CD4-positive, CD25-positive, alpha-beta regulatory T cell (primary cell): Measurements from ENCODE around the gene SNX3. TPM values are rescaled to one million over a fixed set of nuclear protein-coding genes. Genes with fewer than 3 reads are reported as not detected.

Experiments used
- ATAC-seq, 2 donors: fragments of 150-1000 bp; cut with Tn5 transposase; one replicate each; pipeline ENCODE4 v1.10.0; 2021; ENCODE audit warnings: low read depth in 2 of 2, moderate number of reproducible peaks in 2 of 2, moderate library complexity in 1 of 2
- DNase-seq, 3 donors: peaks; one replicate each; pipeline versions ENCODE4 v3.0.0 to v3.0.0-alpha.2; 2012 to 2022; ENCODE audit warnings: mixed read lengths in 1 of 3
- H3K27ac ChIP-seq: one replicate; pipeline ENCODE4 v1.7.0; 2013; ENCODE audit warnings: mild to moderate bottlenecking, low read length; ENCODE audit not compliant: insufficient read depth, poor library complexity, severe bottlenecking
- H3K27me3 ChIP-seq: one replicate; pipeline ENCODE4 v1.7.0; 2013; ENCODE audit warnings: low read length; ENCODE audit not compliant: control insufficient read depth, insufficient read depth
- H3K36me3 ChIP-seq: one replicate; pipeline ENCODE4 v1.7.0; 2013; ENCODE audit warnings: mild to moderate bottlenecking, low read length, moderate library complexity; ENCODE audit not compliant: control insufficient read depth, insufficient read depth
- H3K4me1 ChIP-seq: 2 replicates; pipeline ENCODE4 v1.7.0; 2013; ENCODE audit warnings: mild to moderate bottlenecking, low read length; ENCODE audit not compliant: insufficient read depth, control insufficient read depth, poor library complexity, severe bottlenecking
- H3K4me3 ChIP-seq: one replicate; pipeline ENCODE4 v1.7.0; 2013; ENCODE audit warnings: low read depth, mild to moderate bottlenecking, low read length, moderate library complexity
- H3K9me3 ChIP-seq, 2 experiments: 1 replicate in 1 of 2; 2 replicates in 1 of 2; pipeline ENCODE4 v1.7.0; 2013; ENCODE audit warnings: low read length in 2 of 2, mild to moderate bottlenecking in 1 of 2, moderate library complexity in 1 of 2; ENCODE audit not compliant: control insufficient read depth in 2 of 2
- H3K27ac Mint-ChIP-seq, 3 donors: one replicate each; pipeline ENCODE4 v1.8.0; 2020 to 2022; ENCODE audit warnings: mild to moderate bottlenecking in 3 of 3, mixed read lengths in 3 of 3, moderate library complexity in 2 of 3
- H3K27me3 Mint-ChIP-seq: one replicate; pipeline ENCODE4 v1.8.0; 2022; ENCODE audit warnings: mild to moderate bottlenecking, mixed read lengths
- H3K36me3 Mint-ChIP-seq: one replicate; pipeline ENCODE4 v1.8.0; 2020; ENCODE audit warnings: mixed read lengths
- H3K4me1 Mint-ChIP-seq, 4 donors: one replicate each; pipeline ENCODE4 v1.8.0; 2020 to 2022; ENCODE audit warnings: mixed read lengths in 4 of 4, mild to moderate bottlenecking in 1 of 4
- H3K4me3 Mint-ChIP-seq, 4 donors: one replicate each; pipeline ENCODE4 v1.8.0; 2020 to 2022; ENCODE audit warnings: mild to moderate bottlenecking in 4 of 4, mixed read lengths in 4 of 4, moderate library complexity in 3 of 4
- H3K9me3 Mint-ChIP-seq, 7 donors: one replicate each; pipeline ENCODE4 v1.8.0; 2020 to 2022; ENCODE audit warnings: mixed read lengths in 7 of 7, mild to moderate bottlenecking in 3 of 7, moderate library complexity in 2 of 7
- polyA plus RNA-seq, 4 donors: library from polyadenylated mRNA; unstranded; fragments of 300-500 nt; fragmentation: Illumina TruSeq; gene quantifications; one replicate each; pipeline ENCODE4 v1.2.3, GENCODE V29; 2021
- total RNA-seq: library from RNA; stranded (reverse); gene quantifications from one replicate; pipeline ENCODE4 v1.2.3, GENCODE V29; 2022

Gene SNX3
- total and polyA plus RNA-seq, 5 donors from 2014 or later, result 60.7 to 226 (median 195) TPM

DNA sequence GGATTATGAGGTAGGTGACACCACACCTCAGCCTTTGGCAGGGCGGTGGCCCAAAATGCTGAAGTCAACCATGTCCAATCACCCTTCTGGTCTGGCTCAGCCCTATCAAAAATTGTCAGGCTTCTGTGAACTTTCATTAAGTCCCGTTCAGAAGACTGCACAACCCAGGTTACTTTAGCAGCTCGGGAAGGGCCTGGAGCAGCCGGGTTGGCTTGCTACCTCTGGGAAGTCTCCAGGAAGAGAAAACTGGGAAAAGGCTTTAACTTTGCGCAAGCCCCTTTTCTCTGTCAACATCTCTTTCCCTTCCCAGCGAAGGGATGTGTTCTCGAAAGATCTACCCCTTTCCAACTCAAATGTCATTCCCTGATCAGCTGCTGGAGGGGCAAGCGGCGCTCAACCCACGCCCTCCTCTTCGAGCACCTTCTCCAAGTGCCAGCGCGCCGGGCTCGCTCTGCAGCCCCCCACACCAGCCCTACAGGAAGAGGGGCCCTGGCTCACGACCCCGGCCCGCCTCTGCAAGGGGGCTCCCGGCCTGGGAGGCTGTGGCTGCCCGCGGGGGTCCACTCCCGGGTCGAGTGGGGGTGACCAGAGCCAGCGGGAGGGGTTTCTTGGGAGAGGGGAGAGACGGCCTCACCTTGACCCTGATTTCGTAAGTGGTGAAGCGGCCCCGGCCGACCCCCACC, 573 bp downstream of the SNX3 start:
- H3K4me3 ChIP-seq, result peak overlapping the region; percentile 87
- H3K27me3 Mint-ChIP-seq, result peaks cover under 1% of the 10 kb centered on the region
- no peak for ATAC-seq

DNA sequence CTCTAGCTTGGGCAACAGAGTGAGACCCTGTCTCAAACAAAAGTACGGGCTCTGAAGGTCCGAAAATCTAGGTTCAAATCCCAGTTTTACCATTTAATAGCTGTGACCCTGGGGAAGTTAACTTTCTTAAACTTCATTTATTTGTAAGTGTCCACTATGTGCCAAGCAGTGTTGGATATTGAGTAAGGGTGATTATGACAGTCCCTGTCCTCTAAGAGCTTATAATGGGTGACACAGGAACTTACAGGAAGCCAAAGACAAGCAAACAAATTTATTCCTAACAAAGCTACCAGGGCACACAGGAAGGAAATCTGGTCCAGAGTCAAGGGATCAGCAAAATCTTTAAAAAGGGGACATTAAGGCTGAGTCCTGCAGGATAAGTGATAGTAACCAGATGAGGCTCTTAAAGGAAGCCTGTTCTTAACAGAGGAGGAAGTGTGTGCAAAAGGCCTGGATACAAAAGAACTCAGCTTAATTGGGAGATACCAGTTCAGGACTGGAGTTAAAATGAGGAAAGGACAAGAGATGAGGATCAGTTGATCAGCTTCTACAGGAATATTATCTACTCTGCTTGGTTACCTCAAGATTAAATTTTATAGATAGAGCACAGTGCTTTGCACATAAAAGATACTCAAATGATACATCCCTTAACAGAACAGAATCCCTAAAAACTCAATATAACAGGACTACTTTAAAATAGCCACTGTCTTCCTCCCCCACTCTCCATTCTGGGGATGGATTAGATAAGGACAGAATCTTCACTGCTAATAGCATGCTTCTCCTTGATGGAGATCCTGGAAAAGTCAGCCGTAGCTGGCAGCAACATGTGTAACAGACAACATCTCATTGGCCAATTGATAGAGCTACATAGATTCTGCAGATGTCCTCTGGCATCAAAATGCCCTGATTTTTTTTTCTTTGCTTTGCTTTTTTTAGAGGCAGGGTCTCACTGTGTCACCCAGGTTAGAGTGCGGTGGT, 6.1 kb downstream of the SNX3 start:
- Histone ChIP-seq H3K36me3 (no peaks in the 10 kb centered on the region), H3K27me3 (no peaks in the 10 kb centered on the region), H3K4me1 (peaks cover 40% of the 10 kb centered on the region), H3K4me3 (no peak overlapping the region), H3K27ac (no peak overlapping the region), H3K9me3 (no peaks in the 10 kb centered on the region)
- Mint-ChIP-seq H3K36me3 (peaks cover 23% of the 10 kb centered on the region), H3K4me1 (peaks cover 28 to 82% (median 53%) of the 10 kb centered on the region in 4 donors), H3K4me3 (peak overlapping the region in 1 of 4 donors; percentile 32), H3K27me3 (no peaks in the 10 kb centered on the region), H3K9me3 (no peaks in the 10 kb centered on the region), H3K27ac (peak overlapping the region in 2 of 3 donors; percentile 9 to 33)
- ATAC-seq, result no peak
- DNase-seq, result no peak

More for the DNA sequence above, 573 bp downstream of the SNX3 start:
- Mint-ChIP-seq H3K27ac (peak overlapping the region; percentile 91 to 98 (median 92)), H3K36me3 (peaks cover 3% of the 10 kb centered on the region), H3K9me3 (no peaks in the 10 kb centered on the region), H3K4me1 (peaks cover 15 to 42% (median 28%) of the 10 kb centered on the region in 4 donors), H3K4me3 (peak overlapping the region; percentile 87 to 94 (median 92))
- no peaks in the 10 kb centered on the region for H3K27me3 ChIP-seq
- no peaks in the 10 kb centered on the region for H3K36me3 ChIP-seq
- peak in 2 of 3 donors; percentile 2 to 63 for DNase-seq
- no peaks in the 10 kb centered on the region for H3K9me3 ChIP-seq
- peaks cover 39% of the 10 kb centered on the region for H3K4me1 ChIP-seq
- H3K27ac ChIP-seq, result peak overlapping the region; percentile 94

DNA sequence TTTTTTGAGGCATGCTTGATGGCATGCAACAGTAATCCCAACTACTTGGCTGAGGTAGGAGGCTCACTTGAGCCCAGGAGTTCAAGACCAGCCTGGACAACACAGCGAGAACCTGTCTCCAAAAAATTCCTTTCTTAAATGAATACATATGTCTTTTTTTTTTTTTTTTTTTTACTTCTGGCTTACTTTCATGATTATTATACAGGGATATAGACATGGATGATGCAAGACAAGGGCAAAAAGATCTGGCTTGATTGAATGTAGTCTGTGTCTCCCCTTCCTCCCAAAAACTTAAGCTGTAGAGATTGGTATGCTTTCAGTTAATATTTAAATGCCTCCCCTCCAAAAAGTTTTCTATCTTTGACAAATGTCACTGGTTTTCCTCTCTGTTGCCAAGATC, 7.6 kb downstream of the SNX3 start:
- H3K27ac Mint-ChIP-seq, result no peak overlapping the region
- DNase-seq, result no peak
- no peak for ATAC-seq
- Histone ChIP-seq H3K27ac (no peak overlapping the region), H3K9me3 (no peaks in the 10 kb centered on the region), H3K27me3 (no peaks in the 10 kb centered on the region), H3K4me1 (peaks cover 27% of the 10 kb centered on the region), H3K36me3 (no peaks in the 10 kb centered on the region), H3K4me3 (no peak overlapping the region)
- H3K4me1 Mint-ChIP-seq, result peaks cover 25 to 81% (median 54%) of the 10 kb centered on the region in 4 donors
- no peaks in the 10 kb centered on the region for H3K9me3 Mint-ChIP-seq
- H3K36me3 Mint-ChIP-seq, result peaks cover 24% of the 10 kb centered on the region
- no peaks in the 10 kb centered on the region for H3K27me3 Mint-ChIP-seq
- peak overlapping the region in 2 of 4 donors; percentile 13 to 50 for H3K4me3 Mint-ChIP-seq

DNA sequence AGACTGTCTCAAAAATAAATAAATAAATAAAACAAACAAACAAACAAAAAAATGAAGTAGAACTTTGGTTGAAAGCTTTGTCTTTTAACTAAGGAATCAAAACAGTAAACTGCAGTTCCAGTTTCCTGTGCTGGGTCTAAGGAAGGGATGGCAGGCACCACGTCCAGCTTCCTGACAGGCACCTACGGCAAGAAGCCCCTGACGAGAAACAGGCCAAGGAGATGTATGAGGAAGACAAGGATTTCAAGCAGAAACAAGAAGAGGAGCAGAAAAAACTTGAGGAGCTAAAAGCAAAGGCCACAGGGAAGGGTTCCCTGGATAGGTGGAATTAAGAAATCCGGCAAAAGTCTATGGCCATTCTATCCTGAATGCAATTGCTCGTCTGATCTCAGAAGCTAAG, 8.8 kb downstream of the SNX3 start:
- peaks cover 28% of the 10 kb centered on the region for H3K36me3 Mint-ChIP-seq
- peak overlapping the region in 1 of 3 donors; percentile 43 for H3K27ac Mint-ChIP-seq
- no peak overlapping the region for H3K27ac ChIP-seq
- H3K36me3 ChIP-seq, result no peaks in the 10 kb centered on the region
- ATAC-seq, result no peak
- H3K4me1 Mint-ChIP-seq, result peaks cover 28 to 83% (median 53%) of the 10 kb centered on the region in 4 donors
- DNase-seq, result no peak
- no peak overlapping the region for H3K4me3 ChIP-seq
- H3K27me3 ChIP-seq, result no peaks in the 10 kb centered on the region
- H3K27me3 Mint-ChIP-seq, result no peaks in the 10 kb centered on the region
- no peak overlapping the region for H3K4me3 Mint-ChIP-seq
- no peaks in the 10 kb centered on the region for H3K9me3 ChIP-seq
- H3K4me1 ChIP-seq, result peaks cover 22% of the 10 kb centered on the region
- no peaks in the 10 kb centered on the region for H3K9me3 Mint-ChIP-seq

DNA sequence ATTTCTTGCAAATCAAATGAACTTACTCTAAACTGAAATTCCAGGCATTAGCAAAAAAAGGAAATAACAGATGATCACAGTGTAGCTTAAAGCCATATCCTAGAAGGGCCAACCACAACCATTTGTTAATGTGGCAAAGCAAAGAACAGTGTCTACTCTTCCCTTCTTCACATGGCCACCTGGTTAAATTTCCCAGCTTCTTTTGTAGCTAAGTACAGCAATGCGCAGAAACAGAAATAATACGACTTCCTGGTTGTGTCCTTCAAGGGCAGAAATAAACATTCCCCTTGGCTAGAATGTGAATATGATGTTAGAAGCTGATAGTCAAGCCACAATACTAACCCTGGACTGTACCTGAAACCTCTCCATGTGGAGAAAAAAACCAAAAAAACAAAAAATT, 9.6 kb downstream of the SNX3 start:
- Histone ChIP-seq H3K27me3 (no peaks in the 10 kb centered on the region), H3K9me3 (no peaks in the 10 kb centered on the region), H3K4me3 (no peak overlapping the region), H3K36me3 (no peaks in the 10 kb centered on the region), H3K27ac (no peak overlapping the region), H3K4me1 (peaks cover 17% of the 10 kb centered on the region)
- peaks cover 23 to 77% (median 47%) of the 10 kb centered on the region in 4 donors for H3K4me1 Mint-ChIP-seq
- no peak for DNase-seq
- H3K27me3 Mint-ChIP-seq, result no peaks in the 10 kb centered on the region
- H3K9me3 Mint-ChIP-seq, result no peaks in the 10 kb centered on the region
- H3K27ac Mint-ChIP-seq, result peak overlapping the region in 1 of 3 donors; percentile 5
- no peak for ATAC-seq
- peaks cover 24% of the 10 kb centered on the region for H3K36me3 Mint-ChIP-seq
- peak overlapping the region in 1 of 4 donors; percentile 31 for H3K4me3 Mint-ChIP-seq

DNA sequence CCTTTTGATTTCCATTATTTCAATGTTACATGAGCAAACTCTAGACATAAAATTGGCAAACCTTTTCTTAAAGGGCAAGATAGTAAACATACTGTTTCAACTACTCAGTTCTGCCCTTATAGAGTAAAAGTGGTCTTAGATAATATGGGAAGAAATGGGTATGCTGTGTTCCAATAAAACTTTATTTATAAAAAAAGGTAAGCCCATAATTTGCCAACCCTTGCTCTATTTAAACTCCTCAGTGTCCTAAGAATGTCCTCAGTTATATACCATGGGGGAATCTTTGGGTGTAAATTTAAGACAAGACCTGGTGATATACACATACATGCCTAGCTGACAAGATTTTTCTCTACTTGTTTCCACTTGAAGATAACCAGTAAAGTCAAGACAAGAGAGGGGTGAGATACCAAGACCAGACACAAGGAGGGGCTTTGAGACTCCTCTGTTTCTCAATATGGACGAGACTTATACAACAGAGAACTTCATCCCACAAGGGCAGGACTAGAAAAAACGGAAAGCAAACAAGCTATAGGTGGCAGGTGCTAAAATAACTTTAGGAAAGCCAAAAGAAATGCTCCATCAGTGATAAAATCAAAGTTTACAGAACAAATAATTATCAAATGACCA, 10.5 kb downstream of the SNX3 start:
- Histone ChIP-seq H3K36me3 (no peaks in the 10 kb centered on the region), H3K4me1 (peaks cover 17% of the 10 kb centered on the region), H3K9me3 (no peaks in the 10 kb centered on the region), H3K27ac (no peak overlapping the region), H3K4me3 (no peak overlapping the region), H3K27me3 (no peaks in the 10 kb centered on the region)
- H3K4me1 Mint-ChIP-seq, result peaks cover 30 to 69% (median 41%) of the 10 kb centered on the region in 4 donors
- no peaks in the 10 kb centered on the region for H3K27me3 Mint-ChIP-seq
- H3K4me3 Mint-ChIP-seq, result no peak overlapping the region
- H3K9me3 Mint-ChIP-seq, result peaks cover 0 to 2% (median 0%) of the 10 kb centered on the region in 7 donors
- ATAC-seq (no peak), DNase-seq (peak in 1 of 3 donors; percentile 37)
- peaks cover 31% of the 10 kb centered on the region for H3K36me3 Mint-ChIP-seq
- H3K27ac Mint-ChIP-seq, result peak overlapping the region; percentile 5 to 93 (median 21)

DNA sequence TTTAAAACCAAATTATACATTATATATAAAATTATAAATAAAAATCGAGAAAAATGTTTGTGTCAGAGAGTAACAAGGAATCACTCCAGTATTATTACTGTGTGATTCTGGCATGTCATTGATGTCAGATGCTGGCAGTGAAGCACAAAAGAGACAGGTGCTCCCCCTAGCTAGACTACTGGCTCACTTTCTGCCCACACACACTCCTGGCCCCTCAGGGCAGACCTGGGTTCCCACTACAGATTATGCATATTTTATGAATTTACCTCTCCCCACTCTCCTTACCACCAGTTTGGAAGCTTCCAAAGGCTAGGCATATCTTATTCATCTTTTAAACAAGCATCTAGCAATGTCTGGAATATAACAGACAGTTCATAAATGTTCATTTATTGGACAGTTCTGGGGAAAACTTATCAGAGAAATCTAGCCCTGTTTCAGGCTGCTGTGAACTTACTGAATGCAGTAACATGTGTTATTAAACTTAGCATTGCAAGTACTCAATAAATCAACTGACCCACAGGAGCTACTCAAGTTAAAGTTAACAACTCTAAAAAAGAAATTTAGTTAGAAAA, 12.8 kb downstream of the SNX3 start:
- Histone ChIP-seq H3K27ac (no peak overlapping the region), H3K9me3 (no peaks in the 10 kb centered on the region), H3K27me3 (no peaks in the 10 kb centered on the region), H3K36me3 (peaks cover 3% of the 10 kb centered on the region), H3K4me1 (peaks cover 11% of the 10 kb centered on the region), H3K4me3 (no peak overlapping the region)
- no peaks in the 10 kb centered on the region for H3K27me3 Mint-ChIP-seq
- peaks cover 37% of the 10 kb centered on the region for H3K36me3 Mint-ChIP-seq
- H3K9me3 Mint-ChIP-seq, result peaks cover 0 to 3% (median 0%) of the 10 kb centered on the region in 7 donors
- H3K4me1 Mint-ChIP-seq, result peaks cover 19 to 58% (median 31%) of the 10 kb centered on the region in 4 donors
- DNase-seq (no peak), ATAC-seq (no peak)
- peak overlapping the region in 1 of 4 donors; percentile 15 for H3K4me3 Mint-ChIP-seq
- H3K27ac Mint-ChIP-seq, result peak overlapping the region in 1 of 3 donors; percentile 16
